GM12878 (cell line): ENCODE data around the gene INCA1. TPM values are rescaled to one million over a fixed set of nuclear protein-coding genes. Genes with fewer than 3 reads are reported as not detected.

Source experiments
- ATAC-seq: fragments of 200-7000 bp; cut with Tn5 transposase; 3 replicates; pipeline ENCODE4 v1.9.1; 2020; ENCODE audit warnings: mild to moderate bottlenecking, moderate library complexity
- BruUV-seq: library from RNA; stranded (reverse); fragments of 400-500 nt; replicated peaks from 2 replicates; lab custom pipeline; 2021; lab: Mats Ljungman, UMichigan
- CTCF ChIA-PET: fragments of 300-600 bp; sonication (Branson Sonifier 250); formaldehyde crosslinking; extraction: SDS; loops from one replicate; lab custom pipeline; 2021; ENCODE audit warnings: inconsistent platforms; lab: Yijun Ruan, JAX
- POLR2A ChIA-PET: fragments of 350-600 bp; formaldehyde crosslinking; extraction: SDS; loops from one replicate; lab custom pipeline; 2021; ENCODE audit warnings: inconsistent platforms; lab: Charles Lee
- RAD21 ChIA-PET: fragments of 300-600 bp; sonication (Branson Sonifier 250); formaldehyde crosslinking; loops from one replicate; lab custom pipeline; 2023; ENCODE audit warnings: antibody characterized with exemption; ENCODE audit not compliant: unreplicated experiment; lab: Charles Lee
- SMC1A ChIA-PET: fragments of 300-600 bp; sonication (Branson Sonifier 250); formaldehyde crosslinking; loops from one replicate; lab custom pipeline; 2023; ENCODE audit not compliant: unreplicated experiment, uncharacterized antibody; lab: Charles Lee
- DNase-seq: peaks from one replicate; pipeline ENCODE4 v3.0.0-alpha.2; 2011; ENCODE audit warnings: low read depth, low spot score
- FAIRE-seq: peaks from 3 replicates; lab custom pipeline; 2011; peaks lifted over from hg19 to GRCh38; lab: Jason Lieb, UNC
- H2AFZ ChIP-seq: 2 replicates; pipeline ENCODE4 v1.6.0; 2011; ENCODE audit warnings: low read depth, low read length, control low read depth; ENCODE audit not compliant: control insufficient read depth
- H3K27ac ChIP-seq: 2 replicates; pipeline ENCODE4 v1.5.1; 2011; ENCODE audit warnings: control low read depth; ENCODE audit not compliant: control insufficient read depth, insufficient read depth
- H3K27me3 ChIP-seq, 2 experiments: replicated peaks in 1 of 2; 2 replicates each; pipeline versions ENCODE4 v1.6.0 to v1.6.1; 2011; ENCODE audit warnings: low read length in 1 of 2; ENCODE audit not compliant: control insufficient read depth in 2 of 2, insufficient read depth in 2 of 2
- H3K36me3 ChIP-seq, 2 experiments: 2 replicates each; pipeline ENCODE4 v1.5.1; 2011; ENCODE audit warnings: low read length in 1 of 2; ENCODE audit not compliant: control insufficient read depth in 2 of 2, insufficient read depth in 2 of 2
- H3K4me1 ChIP-seq: 2 replicates; pipeline ENCODE4 v1.6.1; 2011; ENCODE audit warnings: mild to moderate bottlenecking, low read length, moderate library complexity, mixed read lengths; ENCODE audit not compliant: control insufficient read depth, insufficient read depth
- H3K4me2 ChIP-seq: 2 replicates; pipeline ENCODE4 v1.6.0; 2011; ENCODE audit warnings: control low read depth; ENCODE audit not compliant: control insufficient read depth, insufficient read depth
- H3K4me3 ChIP-seq: fragments of 200-600 bp; sonication (generic); 2 replicates; pipeline ENCODE4 v1.5.1; 2016
- H3K79me2 ChIP-seq: 2 replicates; pipeline ENCODE4 v1.6.0; 2011; ENCODE audit warnings: low read length; ENCODE audit not compliant: control insufficient read depth, insufficient read depth
- H3K9ac ChIP-seq: 2 replicates; pipeline ENCODE4 v1.8.0; 2011; ENCODE audit warnings: low read length, control low read depth, mixed read lengths; ENCODE audit not compliant: control insufficient read depth, insufficient read depth
- H3K9me3 ChIP-seq: replicated peaks from 3 replicates; pipeline ENCODE4 v1.5.1; 2011; ENCODE audit warnings: mild to moderate bottlenecking, low read length; ENCODE audit not compliant: control insufficient read depth, insufficient read depth
- H4K20me1 ChIP-seq: 2 replicates; pipeline ENCODE4 v1.6.0; 2011; ENCODE audit not compliant: control insufficient read depth, insufficient read depth
- BACH1 ChIP-seq: fragments of 450-650 bp; IDR thresholded peaks from 2 replicates; pipeline ENCODE4 v1.6.1; 2017; ENCODE audit warnings: mild to moderate bottlenecking, borderline replicate concordance
- JUNB ChIP-seq: IDR thresholded peaks from 2 replicates; pipeline ENCODE4 v1.6.1; 2016; ENCODE audit warnings: antibody characterized with exemption, mild to moderate bottlenecking
- PRDM15 ChIP-seq: fragments of 450-650 bp; formaldehyde crosslinking; IDR thresholded peaks from 2 replicates; pipeline ENCODE4 v1.4.0; 2020; ENCODE audit warnings: mild to moderate bottlenecking, moderate library complexity
- RELA ChIP-seq: fragments of 450-650 bp; IDR thresholded peaks from 2 replicates; pipeline ENCODE4 v1.8.0; 2014; ENCODE audit warnings: borderline replicate concordance; ENCODE audit not compliant: partially characterized antibody
- SRF ChIP-seq, 2 experiments: IDR thresholded peaks; 2 replicates each; pipeline ENCODE4 v1.6.1; 2011; ENCODE audit warnings: low read depth in 2 of 2, low read length in 2 of 2, mild to moderate bottlenecking in 1 of 2, moderate library complexity in 1 of 2
- ZBTB33 ChIP-seq: fragments of 450-650 bp; IDR thresholded peaks from 2 replicates; pipeline ENCODE4 v1.6.1; 2017; ENCODE audit warnings: mild to moderate bottlenecking
- ZNF274 ChIP-seq: IDR thresholded peaks from one replicate; pipeline ENCODE4 v1.8.0; 2011; ENCODE audit not compliant: insufficient read length, insufficient read depth
- WGBS: methylation state at CpG from one replicate; pipeline ENCODE4 v1.1.6; 2016; ENCODE audit warnings: low lambda C conversion rate; ENCODE audit not compliant: insufficient replicate concordance, insufficient coverage; ENCODE audit errors: missing lambda C conversion rate; 5-methylcytosine and 5-hydroxymethylcytosine counted together
- in situ Hi-C: fragments of 300-500 bp; cut with MboI; formaldehyde crosslinking; loops from 9 replicates; pipeline ENCODE4 v1.14.3; 2018; ENCODE audit warnings: mixed read lengths
- intact Hi-C: fragments of 100-400 bp; cut with micrococcal nuclease; formaldehyde crosslinking; loops from one replicate; pipeline ENCODE4 v1.14.2; 2022; ENCODE audit not compliant: unreplicated experiment
- polyA plus RNA-seq, 11 experiments: library from polyadenylated mRNA; depleted of rRNA in 4 of 11; unstranded in 6 of 11; stranded (reverse) in 5 of 11; fragments of >200 nt; fragmentation: Nextera tagmentation in 4 of 11; fragmentation: Illumina TruSeq in 1 of 11; extraction: Ambion mirVana in 4 of 11; extraction: Trizol in 1 of 11; gene quantifications; 1 replicate in 1 of 11; 2 replicates in 10 of 11; pipeline versions ENCODE4 v1.2.1 to v1.2.3, GENCODE V29; 2011 to 2016; ENCODE audit warnings: inconsistent platforms in 2 of 11, missing spikeins in 2 of 11, low read depth in 1 of 11
- total RNA-seq, 4 experiments: library from RNA; depleted of rRNA in 3 of 4; stranded (reverse); fragments of >200 nt in 3 of 4; fragmentation: Illumina TruSeq in 1 of 4; extraction: Trizol in 1 of 4; gene quantifications; 2 replicates each; pipeline versions ENCODE4 v1.2.1 to v1.2.3, GENCODE V29; 2013 to 2021
- TF ChIP-seq, protein P1 (sequence below): IDR thresholded peaks from 2 replicates; pipeline ENCODE4 v1.6.1; 2012; ENCODE audit warnings: mild to moderate bottlenecking, low read depth, low read length
- TF ChIP-seq, protein P2 (sequence below): fragments of 450-650 bp; IDR thresholded peaks from 2 replicates; pipeline ENCODE4 v1.6.1; 2014; ENCODE audit warnings: mild to moderate bottlenecking

INCA1 gene
- total and polyA plus RNA-seq, 10 of the 15 experiments (the other 5 are each of a cell fraction or from before 2014, with no cell fraction given) = 0.19 to 1.8 (median 0.45) TPM

DNA sequence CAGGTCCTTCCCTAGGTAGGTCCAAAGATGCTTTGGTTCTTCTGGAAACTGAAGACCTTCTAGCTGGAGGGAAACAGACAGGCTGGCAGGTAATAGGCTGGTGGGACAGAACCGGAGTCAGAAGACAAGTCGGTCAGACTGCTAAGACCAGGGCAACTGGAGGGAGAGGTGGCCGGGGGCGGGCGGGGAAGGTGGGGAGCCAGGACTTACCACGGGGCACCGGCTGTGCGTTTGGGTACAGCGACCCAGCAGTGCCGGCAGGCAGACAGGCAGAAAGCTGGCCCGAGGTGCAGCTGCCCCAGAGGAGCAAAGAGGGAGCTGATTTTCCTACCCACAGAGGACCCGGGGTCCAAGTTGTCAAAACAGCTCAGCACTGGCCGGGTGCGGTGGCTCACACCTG lies 37.3 kb upstream of the INCA1 start (continued):
- TF ChIP-seq ZBTB33 (no peak), ZNF274 (no peak), JUNB (no peak), PRDM15 (CRISPR knock-in tag) (no peak)

GRCh38 chr17:5034063-5034462 lies 36.7 kb upstream of the INCA1 start:
- no peak overlapping the region for H3K4me3 ChIP-seq
- no peak overlapping the region for H3K9ac ChIP-seq
- in situ Hi-C loops (no loop called here), intact Hi-C loops (loop anchor here (5.0 kb wide), 1 partner anchor 37 kb away; the partner anchor contains the start of genes INCA1 and KIF1C)
- no peak for DNase-seq
- H4K20me1 ChIP-seq = no peaks in the 10 kb centered on the region
- FAIRE-seq = no peak
- TF ChIP-seq RELA (no peak), BACH1 (no peak), SRF (IDR thresholded peaks at IDR 0.05; ENCODE audit: low read depth in 2 of 2, low read length in 2 of 2) (no peak)
- TF ChIP-seq, protein P1, sequence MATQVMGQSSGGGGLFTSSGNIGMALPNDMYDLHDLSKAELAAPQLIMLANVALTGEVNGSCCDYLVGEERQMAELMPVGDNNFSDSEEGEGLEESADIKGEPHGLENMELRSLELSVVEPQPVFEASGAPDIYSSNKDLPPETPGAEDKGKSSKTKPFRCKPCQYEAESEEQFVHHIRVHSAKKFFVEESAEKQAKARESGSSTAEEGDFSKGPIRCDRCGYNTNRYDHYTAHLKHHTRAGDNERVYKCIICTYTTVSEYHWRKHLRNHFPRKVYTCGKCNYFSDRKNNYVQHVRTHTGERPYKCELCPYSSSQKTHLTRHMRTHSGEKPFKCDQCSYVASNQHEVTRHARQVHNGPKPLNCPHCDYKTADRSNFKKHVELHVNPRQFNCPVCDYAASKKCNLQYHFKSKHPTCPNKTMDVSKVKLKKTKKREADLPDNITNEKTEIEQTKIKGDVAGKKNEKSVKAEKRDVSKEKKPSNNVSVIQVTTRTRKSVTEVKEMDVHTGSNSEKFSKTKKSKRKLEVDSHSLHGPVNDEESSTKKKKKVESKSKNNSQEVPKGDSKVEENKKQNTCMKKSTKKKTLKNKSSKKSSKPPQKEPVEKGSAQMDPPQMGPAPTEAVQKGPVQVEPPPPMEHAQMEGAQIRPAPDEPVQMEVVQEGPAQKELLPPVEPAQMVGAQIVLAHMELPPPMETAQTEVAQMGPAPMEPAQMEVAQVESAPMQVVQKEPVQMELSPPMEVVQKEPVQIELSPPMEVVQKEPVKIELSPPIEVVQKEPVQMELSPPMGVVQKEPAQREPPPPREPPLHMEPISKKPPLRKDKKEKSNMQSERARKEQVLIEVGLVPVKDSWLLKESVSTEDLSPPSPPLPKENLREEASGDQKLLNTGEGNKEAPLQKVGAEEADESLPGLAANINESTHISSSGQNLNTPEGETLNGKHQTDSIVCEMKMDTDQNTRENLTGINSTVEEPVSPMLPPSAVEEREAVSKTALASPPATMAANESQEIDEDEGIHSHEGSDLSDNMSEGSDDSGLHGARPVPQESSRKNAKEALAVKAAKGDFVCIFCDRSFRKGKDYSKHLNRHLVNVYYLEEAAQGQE = no peak
- TF ChIP-seq, protein P2, sequence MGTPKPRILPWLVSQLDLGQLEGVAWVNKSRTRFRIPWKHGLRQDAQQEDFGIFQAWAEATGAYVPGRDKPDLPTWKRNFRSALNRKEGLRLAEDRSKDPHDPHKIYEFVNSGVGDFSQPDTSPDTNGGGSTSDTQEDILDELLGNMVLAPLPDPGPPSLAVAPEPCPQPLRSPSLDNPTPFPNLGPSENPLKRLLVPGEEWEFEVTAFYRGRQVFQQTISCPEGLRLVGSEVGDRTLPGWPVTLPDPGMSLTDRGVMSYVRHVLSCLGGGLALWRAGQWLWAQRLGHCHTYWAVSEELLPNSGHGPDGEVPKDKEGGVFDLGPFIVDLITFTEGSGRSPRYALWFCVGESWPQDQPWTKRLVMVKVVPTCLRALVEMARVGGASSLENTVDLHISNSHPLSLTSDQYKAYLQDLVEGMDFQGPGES = no peak
- BruUV-seq = no TSS peak
- H2AFZ ChIP-seq = no peak overlapping the region
- ChIA-PET CTCF (interaction anchor here (1.0 to 4.0 kb wide), 3 partner anchors 29 to 53 kb away, joined by 3 to 16 read pairs (median 4); no protein-coding TSS in a partner anchor), RAD21 (interaction anchor here (1.3 kb wide), 1 partner anchor 28 kb away, joined by 6 read pairs; no protein-coding TSS in a partner anchor), POLR2A (interaction anchor here (0.5 kb wide), 1 partner anchor 23 kb away, joined by 3 read pairs; no protein-coding TSS in a partner anchor), SMC1A (interaction anchor here (1.0 kb wide), 1 partner anchor 16 kb away, joined by 3 read pairs; no protein-coding TSS in a partner anchor)
- no peaks in the 10 kb centered on the region for H3K36me3 ChIP-seq
- H3K27ac ChIP-seq = no peak overlapping the region
- ATAC-seq = no peak
- H3K79me2 ChIP-seq = no peaks in the 10 kb centered on the region
- H3K9me3 ChIP-seq = no peaks in the 10 kb centered on the region
- peaks cover 14% of the 10 kb centered on the region for H3K4me1 ChIP-seq
- no peaks in the 10 kb centered on the region for H3K27me3 ChIP-seq
- H3K4me2 ChIP-seq = no peak overlapping the region
- 75% methylated on average over 5 of the region's 5 CpGs for WGBS
